Mesendoderm (in vitro differentiated cells): ENCODE results near the gene MGAT3.

Experiments
- DNase-seq: peaks from one replicate; pipeline ENCODE4 v3.0.0; 2013
- H2AK5ac ChIP-seq: 2 replicates; pipeline ENCODE4 v1.6.1; 2013; ENCODE audit warnings: low read length, inconsistent platforms
- H2BK120ac ChIP-seq: 2 replicates; pipeline ENCODE4 v1.6.1; 2013; ENCODE audit warnings: low read depth, mild to moderate bottlenecking, low read length, moderate library complexity, mixed read lengths
- H2BK15ac ChIP-seq: replicated peaks from 2 replicates; pipeline ENCODE4 v1.6.1; 2013; ENCODE audit warnings: low read depth, mild to moderate bottlenecking, moderate library complexity
- H2BK5ac ChIP-seq: 2 replicates; pipeline ENCODE4 v1.6.1; 2013; ENCODE audit warnings: low read length, inconsistent platforms
- H3K18ac ChIP-seq: 2 replicates; pipeline ENCODE4 v1.6.1; 2013; ENCODE audit warnings: mild to moderate bottlenecking, low read length, mixed read lengths
- H3K23ac ChIP-seq: one replicate; pipeline ENCODE4 v1.6.1; 2013; ENCODE audit warnings: low read length
- H3K27ac ChIP-seq: 2 replicates; pipeline ENCODE4 v1.5.1; 2013; ENCODE audit warnings: low read depth, mild to moderate bottlenecking, inconsistent platforms, low read length, moderate library complexity
- H3K27me3 ChIP-seq: 2 replicates; pipeline ENCODE4 v1.6.1; 2013; ENCODE audit warnings: low read length, control low read depth, mild to moderate bottlenecking, inconsistent platforms; ENCODE audit not compliant: insufficient read depth, poor library complexity
- H3K36me3 ChIP-seq: 2 replicates; pipeline ENCODE4 v1.6.1; 2013; ENCODE audit warnings: low read length, inconsistent platforms; ENCODE audit not compliant: control insufficient read depth, insufficient read depth
- H3K4ac ChIP-seq: one replicate; pipeline ENCODE4 v1.6.1; 2013; ENCODE audit warnings: low read depth, mild to moderate bottlenecking, low read length, moderate library complexity
- H3K4me1 ChIP-seq: 2 replicates; pipeline ENCODE4 v1.6.1; 2013; ENCODE audit warnings: low read depth, low read length, inconsistent platforms; ENCODE audit not compliant: control insufficient read depth
- H3K4me2 ChIP-seq: 2 replicates; pipeline ENCODE4 v1.6.1; 2013; ENCODE audit warnings: low read length
- H3K4me3 ChIP-seq: 2 replicates; pipeline ENCODE4 v1.5.1; 2013; ENCODE audit warnings: mild to moderate bottlenecking, low read length
- H3K56ac ChIP-seq: one replicate; pipeline ENCODE4 v1.6.1; 2013; ENCODE audit warnings: low read length
- H3K79me1 ChIP-seq: 2 replicates; pipeline ENCODE4 v1.6.1; 2013; ENCODE audit warnings: low read length, inconsistent platforms
- H3K79me2 ChIP-seq: 2 replicates; pipeline ENCODE4 v1.6.1; 2013; ENCODE audit warnings: mild to moderate bottlenecking, low read length; ENCODE audit not compliant: control insufficient read depth, insufficient read depth
- H3K9ac ChIP-seq: 2 replicates; pipeline ENCODE4 v1.6.1; 2013; ENCODE audit warnings: low read length, inconsistent platforms
- H4K5ac ChIP-seq: one replicate; pipeline ENCODE4 v1.6.1; 2013; ENCODE audit warnings: low read length
- H4K8ac ChIP-seq: one replicate; pipeline ENCODE4 v1.6.1; 2013; ENCODE audit warnings: low read depth, mild to moderate bottlenecking, control low read depth, low read length, moderate library complexity
- WGBS: extraction: QIAGEN DNeasy Blood & Tissue Kit; methylation state at CpG from one replicate; pipeline ENCODE4 v1.1.7; 2013; ENCODE audit warnings: low lambda C conversion rate, missing lambda C conversion rate; ENCODE audit not compliant: insufficient coverage; ENCODE audit errors: extremely low coverage; 5-methylcytosine and 5-hydroxymethylcytosine counted together

Gene MGAT3

GRCh38 chr22:39528681-39529486 is 72.1 kb downstream of the MGAT3 start:
- H4K5ac ChIP-seq = no peak overlapping the region
- no peak overlapping the region for H3K23ac ChIP-seq
- no CpG with 5 or more reads among the region's 32 CpGs for WGBS
- no peak overlapping the region for H3K9ac ChIP-seq
- no peak overlapping the region for H3K4me3 ChIP-seq
- H3K27ac ChIP-seq = no peak overlapping the region
- H2BK120ac ChIP-seq = no peak overlapping the region
- no peak overlapping the region for H2BK15ac ChIP-seq
- peaks cover 24% of the 10 kb centered on the region for H3K79me1 ChIP-seq
- H3K4me2 ChIP-seq = no peak overlapping the region
- peaks cover 5% of the 10 kb centered on the region for H3K4me1 ChIP-seq
- H2AK5ac ChIP-seq = no peak overlapping the region
- peak; percentile 94 for DNase-seq
- H2BK5ac ChIP-seq = no peak overlapping the region
- no peak overlapping the region for H3K56ac ChIP-seq
- no peak overlapping the region for H4K8ac ChIP-seq
- H3K18ac ChIP-seq = no peak overlapping the region
- H3K27me3 ChIP-seq = no peaks in the 10 kb centered on the region
- H3K36me3 ChIP-seq = peaks cover 15% of the 10 kb centered on the region
- H3K4ac ChIP-seq = no peak overlapping the region
- peaks cover 17% of the 10 kb centered on the region for H3K79me2 ChIP-seq

DNA sequence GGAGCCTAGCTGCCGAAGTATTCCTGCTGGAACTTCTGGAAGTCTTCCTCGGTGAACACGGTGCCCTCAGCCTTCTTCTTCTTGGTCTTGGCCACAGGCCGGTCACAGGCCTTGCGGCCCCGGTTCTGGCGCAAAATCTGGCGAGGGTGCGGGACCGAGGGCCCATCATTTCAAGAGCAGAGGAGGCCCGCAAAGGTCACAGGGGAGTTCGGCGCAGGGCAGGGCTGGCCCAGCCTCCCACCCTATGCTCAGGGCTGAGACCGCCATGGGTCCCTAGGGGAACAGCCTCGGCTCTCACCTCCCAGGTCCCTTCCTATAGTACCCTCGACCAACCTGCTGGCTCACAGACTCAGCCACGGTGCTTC is 72.7 kb downstream of the MGAT3 start:
- no peak overlapping the region for H2AK5ac ChIP-seq
- DNase-seq = no peak
- WGBS = no CpG with 5 or more reads among the region's 17 CpGs
- H3K36me3 ChIP-seq = peaks cover 11% of the 10 kb centered on the region
- no peak overlapping the region for H3K18ac ChIP-seq
- H2BK120ac ChIP-seq = no peak overlapping the region
- no peak overlapping the region for H3K4me2 ChIP-seq
- peak overlapping the region; percentile 50 for H3K9ac ChIP-seq
- H3K27me3 ChIP-seq = no peaks in the 10 kb centered on the region
- H3K79me1 ChIP-seq = peaks cover 24% of the 10 kb centered on the region
- H2BK15ac ChIP-seq = no peak overlapping the region
- no peak overlapping the region for H2BK5ac ChIP-seq
- H3K56ac ChIP-seq = peak overlapping the region; percentile 12
- H3K4me3 ChIP-seq = no peak overlapping the region
- no peak overlapping the region for H4K8ac ChIP-seq
- no peak overlapping the region for H3K27ac ChIP-seq
- H4K5ac ChIP-seq = no peak overlapping the region
- peaks cover 8% of the 10 kb centered on the region for H3K4me1 ChIP-seq
- H3K79me2 ChIP-seq = peaks cover 14% of the 10 kb centered on the region
- no peak overlapping the region for H3K4ac ChIP-seq
- no peak overlapping the region for H3K23ac ChIP-seq

- H3K4me2 ChIP-seq = no peak overlapping the region
- no peak overlapping the region for H3K23ac ChIP-seq
- DNase-seq = no peak
- H4K8ac ChIP-seq = no peak overlapping the region
- no peak overlapping the region for H3K9ac ChIP-seq
- H3K27me3 ChIP-seq = no peaks in the 10 kb centered on the region
- H3K36me3 ChIP-seq = peaks cover 6% of the 10 kb centered on the region
- H2AK5ac ChIP-seq = no peak overlapping the region
- H3K79me1 ChIP-seq = peaks cover 21% of the 10 kb centered on the region
- H2BK5ac ChIP-seq = no peak overlapping the region
- no peak overlapping the region for H3K4ac ChIP-seq
- no peak overlapping the region for H4K5ac ChIP-seq
- no peak overlapping the region for H3K4me3 ChIP-seq
- no peak overlapping the region for H2BK15ac ChIP-seq
- H3K79me2 ChIP-seq = peaks cover 14% of the 10 kb centered on the region
- no peak overlapping the region for H2BK120ac ChIP-seq
- H3K56ac ChIP-seq = no peak overlapping the region
- H3K4me1 ChIP-seq = peaks cover 11% of the 10 kb centered on the region
- WGBS = no CpG with 5 or more reads among the region's 6 CpGs
- no peak overlapping the region for H3K27ac ChIP-seq
- no peak overlapping the region for H3K18ac ChIP-seq
Measured at GRCh38 chr22:39530116-39530515, 73.3 kb downstream of the MGAT3 start.

DNA sequence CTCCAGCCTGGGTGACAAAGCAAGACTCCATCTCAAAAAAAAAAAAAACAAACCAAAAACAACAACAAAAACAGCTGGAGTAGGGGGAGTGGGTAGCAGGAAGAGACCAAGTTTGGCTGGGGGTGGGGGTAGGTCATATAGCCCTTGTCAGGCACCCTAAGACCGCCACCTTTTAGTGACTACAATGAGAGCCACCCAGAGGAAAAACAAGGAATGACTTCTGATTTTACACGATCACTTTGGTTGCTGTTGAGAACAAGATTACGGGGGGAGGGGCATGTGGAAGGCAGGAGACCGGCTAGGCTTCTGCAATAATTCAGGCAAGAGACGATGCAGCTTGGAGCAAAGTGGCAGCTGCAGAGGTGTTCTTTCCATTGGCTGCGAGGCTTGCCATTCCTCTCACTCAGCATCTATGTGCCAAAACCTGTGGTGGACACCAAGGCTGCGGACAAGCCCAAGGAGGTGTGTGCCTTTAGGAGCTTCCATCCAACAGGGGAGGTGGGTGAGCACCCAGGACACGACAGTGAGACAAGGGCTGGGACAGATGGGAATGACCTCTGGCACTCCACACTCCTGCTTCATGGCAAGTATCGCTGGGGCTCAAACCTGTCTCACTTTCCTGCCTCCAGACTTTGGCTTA is 74.0 kb downstream of the MGAT3 start:
- peaks cover 13% of the 10 kb centered on the region for H3K4me1 ChIP-seq
- no peak overlapping the region for H3K4me3 ChIP-seq
- H3K18ac ChIP-seq = no peak overlapping the region
- no peak overlapping the region for H4K5ac ChIP-seq
- no peak overlapping the region for H4K8ac ChIP-seq
- H3K27ac ChIP-seq = no peak overlapping the region
- no peak overlapping the region for H3K23ac ChIP-seq
- H2BK15ac ChIP-seq = no peak overlapping the region
- H2AK5ac ChIP-seq = no peak overlapping the region
- H2BK120ac ChIP-seq = no peak overlapping the region
- H3K9ac ChIP-seq = peak overlapping the region; percentile 54
- H3K79me1 ChIP-seq = peaks cover 21% of the 10 kb centered on the region
- WGBS = no CpG with 5 or more reads among the region's 9 CpGs
- H2BK5ac ChIP-seq = no peak overlapping the region
- no peak overlapping the region for H3K4ac ChIP-seq
- H3K56ac ChIP-seq = peak overlapping the region; percentile 68
- peak overlapping the region; percentile 23 for H3K4me2 ChIP-seq
- no peaks in the 10 kb centered on the region for H3K27me3 ChIP-seq
- peaks cover 6% of the 10 kb centered on the region for H3K36me3 ChIP-seq
- H3K79me2 ChIP-seq = peaks cover 14% of the 10 kb centered on the region
- peak; percentile 90 for DNase-seq

GRCh38 chr22:39532215-39533073 is 75.6 kb downstream of the MGAT3 start, which contains the start of gene RPS19BP1:
Gene RPS19BP1, minus strand, starts transcription at chr22:39532748. Its CDS starts 10 bp downstream, at chr22:39532738.
- Histone ChIP-seq H3K4me2 (peak within 1 kb of the TSS; percentile 96), H3K79me2 (peaks cover 14% of the 10 kb centered on the region), H3K4ac (peak within 1 kb of the TSS; percentile 89), H4K5ac (no peak within 1 kb of the TSS), H3K4me3 (peak within 1 kb of the TSS; percentile 88), H4K8ac (no peak within 1 kb of the TSS), H2BK15ac (no peak within 1 kb of the TSS), H2BK5ac (peak within 1 kb of the TSS; percentile 72), H3K56ac (peak within 1 kb of the TSS; percentile 97), H3K9ac (peak within 1 kb of the TSS; percentile 97), H3K23ac (peak within 1 kb of the TSS; percentile 83), H3K4me1 (peaks cover 13% of the 10 kb centered on the region), H3K79me1 (peaks cover 21% of the 10 kb centered on the region), H3K18ac (peak within 1 kb of the TSS; percentile 69), H2BK120ac (no peak within 1 kb of the TSS), H3K36me3 (peaks cover 6% of the 10 kb centered on the region), H2AK5ac (peak within 1 kb of the TSS; percentile 87), H3K27me3 (no peaks in the 10 kb centered on the region), H3K27ac (peak within 1 kb of the TSS; percentile 51)
- DNase-seq = peak; percentile 100
- no CpG with 5 or more reads among the region's 67 CpGs for WGBS
